UCSD-AML1 (cell line): ENCODE results near the gene ZNF669.
"Not testable (repeated sequence)": the region's sequence is repeated elsewhere in the genome, so short reads cannot be mapped to it uniquely, and the experiment has no call there.

Experiments used
- DNase-seq: peaks from one replicate; lab custom pipeline; 2025; ENCODE audit not compliant: unreplicated experiment; lab: John Stamatoyannopoulos, UW

The ZNF669 gene

DNA sequence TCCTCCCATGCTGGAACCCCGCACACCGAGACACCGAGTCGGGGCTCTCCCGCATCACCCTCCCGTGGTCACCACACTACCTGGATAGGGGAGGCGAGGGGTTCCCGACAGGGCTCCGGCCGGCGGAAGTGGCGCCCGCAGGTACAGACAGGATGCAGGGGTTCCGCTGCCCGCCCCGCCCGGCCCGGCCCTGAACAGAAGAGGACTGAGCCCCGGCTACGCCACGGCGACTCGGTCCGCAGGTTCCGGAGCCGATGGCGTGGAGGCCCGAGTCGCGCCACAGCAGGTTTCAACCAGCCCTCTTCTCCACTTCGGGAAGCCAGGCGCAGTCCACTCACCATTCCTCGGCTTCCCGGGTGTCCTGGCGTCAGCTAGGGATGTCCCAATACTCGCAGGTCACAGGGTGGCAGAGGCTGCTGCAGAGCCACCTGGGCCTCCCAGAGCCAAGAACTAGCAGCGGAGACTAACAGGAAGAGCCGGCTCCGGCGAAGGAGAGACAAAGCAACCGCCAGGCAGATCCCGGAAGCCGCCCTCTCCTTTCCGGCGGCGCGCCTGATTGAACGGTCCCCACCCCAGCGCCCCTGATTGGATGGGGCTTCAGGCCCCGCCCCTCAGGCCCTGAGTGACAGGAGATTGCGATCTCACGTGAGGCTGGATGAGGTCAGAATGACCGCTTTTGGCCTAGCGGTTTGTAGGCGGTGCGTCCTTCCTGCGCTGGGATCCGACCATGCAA, at the start of gene ZNF669:
ZNF669 (minus strand) TSS at position 498 of the 733 bp plus-strand sequence; CDS start at position 341, 157 bp downstream.
- peak; percentile 93 for DNase-seq

DNA sequence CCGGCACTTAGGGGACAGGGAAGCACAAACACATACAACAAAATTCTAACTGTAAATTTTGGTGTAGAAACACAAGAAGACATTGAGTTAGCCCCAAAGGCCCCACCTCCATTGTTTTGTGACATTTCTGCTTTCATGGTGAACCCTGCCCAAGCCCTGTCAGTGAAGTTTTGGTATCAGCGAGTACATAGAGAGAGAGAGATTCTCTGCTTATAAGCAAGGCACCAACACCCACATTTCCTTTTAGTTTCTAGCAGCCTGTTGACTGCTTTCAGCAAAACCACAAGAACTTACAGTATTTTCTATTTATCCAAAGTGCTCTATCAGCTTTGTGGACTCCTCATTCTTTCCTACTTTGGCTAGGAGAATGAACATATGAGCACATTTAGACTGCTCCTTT, 43.6 kb upstream of the ZNF669 start:
- no peak for DNase-seq

DNA sequence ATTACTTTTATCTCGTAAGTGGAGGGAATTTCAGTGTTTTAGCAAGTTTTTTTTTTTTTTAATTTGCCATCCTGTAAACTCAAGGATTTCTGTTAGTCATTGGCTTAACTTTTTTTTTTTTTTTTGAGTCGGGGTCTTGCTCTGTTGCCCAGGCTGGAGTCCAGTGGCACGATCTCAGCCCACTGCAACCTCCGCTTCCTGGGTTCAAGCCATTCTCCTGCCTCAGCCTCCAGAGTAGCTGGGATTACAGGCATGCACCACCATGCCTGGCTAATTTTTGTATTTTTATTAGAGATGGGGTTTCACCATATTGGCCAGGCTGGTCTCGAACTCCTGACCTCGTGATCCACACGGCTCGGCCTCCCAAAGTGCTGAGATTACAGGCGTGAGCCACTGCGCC, 43.0 kb upstream of the ZNF669 start:
- not testable (repeated sequence) for DNase-seq

DNA sequence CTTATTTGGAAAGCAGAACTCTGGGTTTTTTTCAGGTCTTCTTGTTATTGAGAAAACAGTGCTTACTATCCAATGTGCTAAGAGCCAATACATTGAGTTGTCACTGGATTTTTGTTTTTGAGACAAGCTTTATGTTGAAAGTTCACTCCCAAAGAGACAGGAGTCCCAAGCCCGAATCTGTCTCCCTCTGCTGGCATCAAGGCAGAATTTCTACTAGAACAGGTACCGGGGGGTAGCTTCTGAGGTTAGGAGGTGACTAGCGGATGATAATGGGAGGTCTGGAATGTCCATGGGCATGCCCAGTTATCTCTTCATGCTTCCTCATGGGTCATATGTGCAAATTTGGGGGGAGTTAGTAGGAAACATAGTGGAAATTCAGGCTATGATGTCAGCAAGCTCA, 42.5 kb upstream of the ZNF669 start:
- DNase-seq = no peak

DNA sequence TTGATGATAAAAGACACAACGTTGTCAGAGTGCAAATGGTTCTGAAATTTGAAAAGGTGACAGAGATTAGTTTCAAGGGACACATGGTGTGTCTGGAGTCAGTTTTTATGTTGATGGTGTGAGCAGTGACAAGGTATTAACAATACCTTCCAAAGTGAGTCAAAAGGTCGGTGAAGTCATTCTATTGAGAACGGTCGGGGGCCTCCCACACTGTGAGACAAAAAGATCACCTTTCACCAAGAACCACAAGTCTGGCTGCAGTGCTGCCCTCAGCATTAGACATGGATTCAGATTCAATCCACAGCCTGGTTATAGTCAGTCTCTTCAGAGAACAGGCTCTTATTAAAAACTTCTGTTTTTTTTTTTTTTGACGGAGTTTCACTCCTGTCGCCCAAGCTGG, 41.1 kb upstream of the ZNF669 start:
- no peak for DNase-seq

DNA sequence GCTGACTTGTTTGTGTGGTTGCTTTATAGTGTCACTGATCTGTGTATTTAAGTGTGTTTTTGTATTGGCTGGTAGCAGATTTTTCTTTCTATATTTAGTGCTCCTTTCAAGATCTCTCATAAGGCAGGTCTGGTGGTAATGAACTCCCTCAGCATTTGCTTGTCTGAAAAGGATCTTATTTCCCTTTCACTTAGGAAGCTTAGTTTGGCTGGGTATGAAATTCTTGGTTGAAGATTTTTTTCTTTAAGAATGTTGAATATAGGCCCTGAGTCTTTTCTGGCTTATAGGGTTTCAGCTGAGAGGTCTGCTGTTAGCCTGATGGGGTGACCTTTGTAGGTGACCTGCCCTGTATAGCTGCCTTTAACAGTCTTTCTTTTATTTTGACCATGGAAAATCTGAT, 35.4 kb upstream of the ZNF669 start:
- not testable (repeated sequence) for DNase-seq

DNA sequence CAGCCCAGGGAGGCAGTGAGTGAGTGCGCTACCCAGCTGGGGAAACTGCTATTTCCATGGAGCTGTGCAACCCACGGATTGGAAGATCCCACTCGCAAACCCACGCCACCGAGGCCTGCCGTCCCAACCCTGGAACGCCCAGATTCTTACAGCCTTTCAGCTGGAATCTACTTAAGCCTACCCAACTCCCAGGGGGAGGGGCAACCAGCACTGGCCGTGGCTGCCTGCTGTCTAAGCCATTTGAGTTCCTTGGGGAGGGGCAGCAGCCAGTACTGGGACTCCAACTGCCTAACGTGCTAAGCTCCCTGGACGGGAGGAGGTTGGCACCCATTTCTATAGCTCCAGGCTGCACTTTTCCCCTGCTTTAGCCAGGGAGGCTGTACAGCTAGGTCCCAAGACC, 27.1 kb upstream of the ZNF669 start:
- no peak for DNase-seq

DNA sequence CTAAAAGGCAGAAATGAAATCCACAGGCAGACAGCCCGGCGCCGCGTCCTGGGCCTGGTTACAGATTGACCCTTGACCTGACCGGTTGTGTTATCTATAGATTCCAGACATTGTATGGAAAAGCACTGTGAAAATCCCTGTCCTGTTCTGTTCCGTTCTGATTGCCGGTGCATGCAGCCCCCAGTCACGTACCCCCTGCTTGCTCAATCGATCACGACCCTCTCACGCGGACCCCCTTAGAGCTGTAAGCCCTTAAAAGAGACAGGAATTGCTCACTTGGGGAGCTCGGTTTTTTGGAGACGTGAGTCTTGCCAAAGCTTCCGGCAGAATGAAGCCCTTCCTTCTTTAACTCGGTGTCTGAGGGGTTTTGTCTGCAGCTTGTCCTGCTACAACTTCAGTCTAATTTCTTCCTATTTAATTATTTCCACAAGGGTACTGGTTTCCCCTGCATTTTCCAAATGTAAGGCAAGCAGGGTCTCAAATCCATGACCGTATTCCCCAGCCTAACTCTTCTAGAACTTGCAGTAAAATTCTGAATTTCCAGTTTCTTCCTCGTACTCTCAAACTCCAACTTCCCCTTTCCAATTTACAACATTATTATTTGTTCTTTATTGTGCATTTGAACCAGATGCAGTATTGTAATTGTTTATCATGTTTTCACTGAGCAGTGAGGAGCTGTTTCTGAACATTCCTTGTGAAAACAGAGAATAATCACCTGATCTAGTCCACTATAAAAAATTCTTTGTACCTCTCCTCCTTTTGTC, 23.5 kb upstream of the ZNF669 start:
- not testable (repeated sequence) for DNase-seq

DNA sequence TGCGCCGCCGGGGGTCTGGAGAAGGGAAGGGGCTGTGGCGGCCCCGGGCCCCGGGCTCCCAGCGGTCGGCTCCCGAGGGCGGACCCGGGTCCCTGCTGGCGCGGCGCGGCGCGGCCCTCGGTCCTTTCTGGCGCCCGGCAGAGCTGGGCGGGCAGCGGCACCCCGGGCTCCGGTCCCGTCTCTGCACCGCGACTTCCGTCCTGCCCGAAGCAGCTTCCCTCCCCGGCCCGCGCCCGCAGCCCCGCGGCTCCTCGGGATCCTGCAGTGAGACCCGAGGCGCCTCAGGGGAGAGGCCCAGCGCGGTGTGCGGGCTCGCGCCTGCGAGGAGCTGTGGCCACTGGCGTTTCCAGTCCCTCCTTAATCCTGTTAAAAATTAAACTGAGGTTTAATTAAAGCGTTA, 22.4 kb upstream of the ZNF669 start:
- DNase-seq = not testable (repeated sequence)

DNA sequence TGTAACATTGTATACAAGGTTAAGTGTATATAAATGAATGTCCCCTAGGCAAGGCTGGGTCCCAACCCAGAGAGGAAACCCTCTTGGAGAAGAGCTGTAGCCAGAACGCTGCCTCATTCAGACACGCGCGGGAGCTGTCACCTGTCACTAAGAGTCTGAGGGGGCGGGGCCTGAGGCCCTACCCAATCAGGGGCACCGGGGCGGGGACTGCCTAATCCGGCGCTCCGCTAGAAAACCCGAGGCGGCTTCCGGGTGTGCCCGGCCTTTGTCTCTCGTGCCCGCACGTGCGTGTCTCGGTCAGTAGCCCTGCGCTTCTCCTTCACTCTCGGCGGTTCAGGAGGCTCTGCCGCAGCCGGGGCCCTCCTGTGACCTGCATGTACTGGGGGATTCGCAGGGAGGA, 22.0 kb upstream of the ZNF669 start:
- not testable (repeated sequence) for DNase-seq

DNA sequence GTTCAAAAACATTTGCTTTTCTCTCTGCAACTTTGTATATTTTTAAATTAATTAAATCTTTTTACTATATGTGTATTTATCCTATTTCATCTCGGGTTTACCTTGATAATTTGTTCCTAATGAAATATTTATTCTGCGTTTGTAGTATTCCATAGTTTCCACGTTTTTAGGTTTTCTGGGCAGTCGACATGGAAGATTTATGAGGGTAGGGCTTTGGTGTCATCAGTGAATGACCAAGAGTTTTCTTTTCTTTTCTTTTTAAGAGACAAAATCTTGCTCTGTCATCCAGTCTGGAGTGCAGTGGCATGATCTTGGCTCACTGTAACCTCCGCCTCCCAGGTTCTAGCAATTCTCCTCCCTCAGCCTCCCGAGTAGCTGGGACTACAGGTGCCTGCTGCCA, 17.2 kb upstream of the ZNF669 start:
- no peak for DNase-seq

DNA sequence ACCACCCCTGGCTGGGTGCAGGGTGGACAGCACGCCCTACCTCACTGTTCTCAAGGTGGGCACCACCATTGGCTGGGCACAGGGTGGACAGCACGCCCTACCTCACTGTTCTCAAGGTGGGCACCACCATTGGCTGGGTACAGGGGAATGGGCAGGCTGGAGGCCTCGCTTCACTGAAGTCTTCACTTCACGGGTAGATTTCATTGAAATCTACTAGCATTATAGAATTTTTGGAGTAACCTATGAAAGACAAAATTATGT, 16.2 kb upstream of the ZNF669 start:
- not testable (repeated sequence) for DNase-seq

DNA sequence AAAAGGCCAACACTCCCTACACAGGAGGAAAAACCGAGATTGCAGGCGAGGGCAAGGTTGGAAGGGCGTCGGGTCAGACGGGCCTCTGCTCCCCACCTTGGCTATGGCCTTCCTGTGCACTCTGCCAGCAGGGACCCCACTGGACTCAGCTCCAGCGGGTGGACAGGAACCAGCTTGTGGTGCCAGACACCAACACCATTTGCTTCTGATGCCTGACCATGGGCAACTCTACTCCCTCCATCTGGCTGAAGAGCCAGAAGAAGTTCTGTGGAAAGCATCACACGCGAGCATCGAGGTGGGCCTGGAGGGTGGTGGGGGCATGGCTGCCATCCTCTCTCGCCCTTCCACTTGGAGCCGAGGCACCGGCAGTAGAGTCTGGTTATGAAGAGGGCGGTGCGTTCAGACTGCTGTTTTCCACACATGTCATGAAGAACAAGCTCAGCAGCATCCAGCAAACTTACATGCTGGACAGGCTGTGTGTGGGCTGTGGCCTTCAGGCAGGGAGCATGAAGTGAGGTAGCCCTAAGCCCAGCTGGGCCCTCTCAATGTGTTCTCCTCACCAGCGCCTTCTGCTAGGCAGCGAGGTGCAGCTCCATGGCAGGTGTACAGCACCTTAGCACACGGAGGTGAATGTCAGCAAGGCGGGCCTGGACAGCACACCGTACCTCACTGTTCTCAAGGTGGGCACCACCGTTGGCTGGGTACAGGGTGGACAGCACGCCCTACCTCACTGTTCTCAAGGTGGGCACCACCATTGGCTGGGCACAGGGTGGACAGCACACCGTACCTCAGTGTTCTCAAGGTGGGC, 15.6 kb upstream of the ZNF669 start:
- no peak for DNase-seq

DNA sequence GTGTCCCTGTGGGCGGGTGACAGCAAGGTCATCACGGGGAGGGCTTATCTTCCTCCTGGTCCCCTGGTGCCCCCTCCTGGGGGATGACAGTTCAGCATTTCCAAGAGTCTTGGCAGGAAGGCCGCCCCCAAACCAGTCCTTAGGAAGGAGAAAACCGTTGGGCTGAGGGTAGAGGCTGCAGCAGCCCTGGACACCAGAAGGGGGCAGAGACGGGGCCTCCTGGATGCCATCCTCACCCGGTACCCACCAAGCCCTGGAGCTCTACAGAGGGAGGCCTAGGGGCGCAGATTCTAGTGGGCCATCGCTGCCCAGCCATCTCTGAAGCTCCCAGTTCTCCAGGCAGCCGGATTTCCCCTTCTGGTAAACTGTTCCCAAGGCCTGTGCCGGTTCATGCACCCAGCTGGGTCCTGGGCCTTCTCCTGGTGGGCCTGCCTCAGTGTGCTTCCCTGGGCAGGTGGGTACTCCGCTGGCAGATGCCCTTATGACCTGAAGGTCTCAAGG, 14.8 kb upstream of the ZNF669 start:
- DNase-seq = no peak

DNA sequence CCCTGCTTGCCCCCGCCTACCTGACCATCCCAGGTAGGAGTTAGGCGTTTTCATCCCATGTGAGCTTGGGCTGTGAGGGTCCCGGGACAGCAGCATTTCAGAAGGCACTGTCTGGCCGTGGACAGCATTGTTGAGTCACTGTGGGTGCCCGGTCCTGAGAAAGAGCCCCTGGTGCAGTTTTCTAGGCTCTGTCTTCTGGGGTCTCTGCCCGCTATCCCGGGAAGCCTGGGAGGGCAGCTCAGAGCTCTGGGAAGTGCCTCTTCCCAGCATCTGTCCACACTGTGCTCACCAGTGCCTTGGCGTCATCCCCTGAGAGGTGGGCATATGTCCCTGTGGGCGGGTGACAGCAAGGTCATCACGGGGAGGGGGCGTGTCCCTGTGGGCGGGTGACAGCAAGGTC, 11.4 kb upstream of the ZNF669 start:
- DNase-seq = no peak

DNA sequence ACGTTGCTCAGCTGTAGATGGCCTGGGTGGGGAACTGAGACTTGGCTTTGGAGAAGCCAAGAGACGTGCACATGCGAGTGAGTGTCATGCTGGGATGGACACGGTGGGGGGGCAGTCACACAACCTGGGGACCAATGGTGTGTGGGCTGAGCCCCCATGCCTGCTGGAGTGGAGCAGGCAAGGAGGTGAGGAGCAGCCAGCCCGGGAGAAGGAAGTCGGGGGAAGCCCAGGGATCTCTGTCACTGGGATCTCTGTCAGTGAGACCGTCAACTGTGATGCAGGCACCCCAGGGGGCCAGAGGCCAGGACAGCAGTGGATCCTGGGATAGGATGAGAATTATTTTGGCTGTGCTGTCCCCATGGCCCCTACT, 11.0 kb upstream of the ZNF669 start:
- DNase-seq = no peak

DNA sequence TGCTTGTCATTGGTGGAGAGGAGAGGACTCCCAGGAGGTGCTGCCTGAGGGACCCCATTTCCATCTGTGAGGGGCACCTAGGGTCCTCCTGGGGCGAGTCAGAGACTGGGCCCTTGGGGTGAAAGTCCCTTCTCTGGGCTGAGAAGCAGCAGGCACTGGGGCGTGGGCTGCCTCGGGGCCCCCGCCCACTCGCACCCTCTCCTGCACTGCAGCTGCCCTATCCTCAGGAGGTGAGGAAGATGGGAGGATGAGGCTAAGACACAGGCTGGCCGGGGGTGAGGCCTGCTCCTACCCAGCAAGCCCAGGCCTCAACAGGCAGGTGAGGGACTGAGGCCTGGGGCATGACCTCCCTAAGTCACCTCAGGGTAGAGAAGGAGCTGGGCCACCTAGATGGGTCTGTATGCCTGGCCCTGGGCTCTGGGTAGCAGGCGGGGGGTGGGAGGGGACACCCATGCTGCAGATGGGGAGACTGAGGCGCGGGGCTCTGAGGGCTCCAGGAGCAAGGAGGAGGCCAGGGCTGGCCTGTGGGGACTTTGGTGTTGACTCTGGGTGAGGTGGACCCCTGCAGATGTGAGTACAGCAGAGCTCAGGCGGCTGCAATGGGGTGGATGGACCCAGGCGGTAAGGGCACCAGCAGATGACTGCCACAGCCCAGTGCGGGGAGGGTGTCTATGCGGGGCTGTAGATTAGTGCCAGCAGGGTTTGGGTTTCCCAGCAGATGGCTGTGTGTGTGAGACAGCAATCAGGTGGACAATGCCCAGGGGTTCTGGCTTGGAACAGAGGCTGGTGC, 10.4 kb upstream of the ZNF669 start:
- DNase-seq = no peak

DNA sequence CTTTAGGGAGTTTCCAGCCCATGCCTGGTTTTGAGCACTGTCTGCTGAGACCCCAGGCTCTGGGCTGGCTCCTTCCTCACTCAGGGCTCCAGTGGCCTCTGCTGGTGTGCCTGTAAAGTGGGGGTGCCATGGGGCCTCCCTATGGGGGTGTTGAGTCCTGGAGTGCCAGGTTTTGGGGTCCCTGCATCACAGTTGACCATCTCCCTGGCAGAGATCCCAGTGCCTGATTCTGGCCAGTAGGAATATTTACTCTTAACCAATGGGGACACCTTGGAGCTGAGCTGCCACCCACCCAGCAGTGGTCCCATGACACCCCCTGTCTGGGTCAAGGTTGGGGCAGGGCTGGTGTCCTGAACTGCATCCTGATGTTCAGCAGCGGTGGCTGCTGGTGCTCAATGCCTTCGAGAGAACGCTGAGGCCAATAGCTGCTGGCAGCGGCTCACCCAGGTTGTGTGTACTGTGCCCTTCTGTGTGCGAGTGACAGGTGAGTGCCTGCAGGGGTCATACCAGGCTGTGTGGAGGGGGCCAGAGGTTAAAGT, 9.6 kb upstream of the ZNF669 start:
- DNase-seq = no peak

DNA sequence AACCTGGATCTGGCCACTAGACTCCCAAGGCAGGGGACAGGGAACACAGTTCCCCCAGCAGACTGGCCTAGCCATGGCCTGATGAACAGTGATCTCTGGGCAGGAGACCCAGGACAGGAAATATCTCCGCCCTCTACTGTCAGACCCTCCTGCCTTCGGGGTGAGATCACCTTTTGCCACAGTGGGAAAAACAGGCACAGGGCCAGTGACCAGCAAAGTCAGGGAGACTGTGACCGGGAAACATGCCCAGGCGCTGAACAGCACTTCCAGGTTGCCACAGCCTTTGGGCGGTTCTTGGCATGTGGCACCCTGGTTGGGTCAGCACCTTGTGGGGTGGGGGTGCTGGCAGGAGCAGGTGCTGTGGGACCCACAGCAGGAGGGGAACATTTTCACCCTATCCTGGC, 8.9 kb upstream of the ZNF669 start:
- no peak for DNase-seq

DNA sequence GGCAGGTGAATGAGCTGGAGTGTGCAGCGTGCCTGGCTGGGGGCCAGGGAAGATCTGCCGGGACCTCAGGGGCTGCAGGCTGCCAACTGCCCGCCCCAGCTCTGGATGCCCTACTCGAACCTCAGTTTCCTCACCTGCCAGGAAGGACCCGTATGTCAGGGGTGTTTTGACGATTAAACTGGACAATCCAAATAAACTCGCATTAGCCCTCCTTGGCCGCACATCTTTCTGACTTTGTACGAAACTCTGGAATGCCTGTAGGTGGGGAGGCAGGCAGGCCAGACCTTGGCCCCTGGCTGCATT, 8.3 kb upstream of the ZNF669 start:
- no peak for DNase-seq
